Hepatocyte (in vitro differentiated cells): ENCODE results near the gene NT5DC1.

Experiments used
- CTCF ChIP-seq: fragments of 200-600 bp; sonication (generic); IDR thresholded peaks from 2 replicates; pipeline ENCODE4 v1.5.1; 2016; ENCODE audit warnings: antibody characterized with exemption, mild to moderate bottlenecking; ENCODE audit not compliant: poor library complexity
- EZH2 ChIP-seq: fragments of 200-600 bp; sonication (generic); IDR thresholded peaks from 2 replicates; pipeline ENCODE4 v1.6.1; 2016; ENCODE audit warnings: antibody characterized with exemption, mild to moderate bottlenecking, borderline replicate concordance
- EZH2phosphoT487 ChIP-seq: fragments of 200-600 bp; sonication (generic); IDR thresholded peaks from one replicate; pipeline ENCODE4 v1.6.1; 2018; ENCODE audit warnings: antibody characterized with exemption, mild to moderate bottlenecking, low read depth, moderate library complexity; ENCODE audit not compliant: unreplicated experiment, severe bottlenecking

- TF ChIP-seq CTCF = no peak
- TF ChIP-seq EZH2 = no peak
- no peak for TF ChIP-seq EZH2phosphoT487
Measured at GRCh38 chr6:116113386-116113785, 12.7 kb downstream of the NT5DC1 start.
